Liver (tissue), 9 donors: Measurements from ENCODE around the gene PDRG1. TPM values are rescaled to one million over a fixed set of nuclear protein-coding genes. Genes with fewer than 3 reads are reported as not detected.
A peak's percentile ranks its signal among the peaks of the same experiment; 100 is the strongest.

Experiments
- DNase-seq: peaks from one replicate; pipeline ENCODE4 v3.0.0-alpha.2; 2017; ENCODE audit warnings: low spot score
- H3K27ac ChIP-seq, 2 donors: one replicate each; pipeline ENCODE4 v1.7.0; 2013; ENCODE audit warnings: inconsistent platforms in 2 of 2, low read length in 2 of 2, control low read depth in 1 of 2, low read depth in 1 of 2, mild to moderate bottlenecking in 1 of 2
- H3K27me3 ChIP-seq, 4 donors: one replicate each; pipeline versions ENCODE4 v1.6.1 to v1.7.0; 2013; ENCODE audit warnings: low read length in 3 of 4, inconsistent platforms in 1 of 4, mild to moderate bottlenecking in 1 of 4, moderate library complexity in 1 of 4; ENCODE audit not compliant: control insufficient read depth in 4 of 4, insufficient read depth in 4 of 4
- H3K36me3 ChIP-seq, 4 donors: one replicate each; pipeline versions ENCODE4 v1.6.1 to v1.7.0; 2013; ENCODE audit warnings: low read length in 3 of 4, mild to moderate bottlenecking in 3 of 4, low read depth in 1 of 4, moderate library complexity in 1 of 4; ENCODE audit not compliant: control insufficient read depth in 4 of 4, insufficient read depth in 3 of 4
- H3K4me1 ChIP-seq, 4 donors: one replicate each; pipeline versions ENCODE4 v1.6.1 to v1.7.0; 2013; ENCODE audit warnings: low read length in 3 of 4, mild to moderate bottlenecking in 3 of 4, moderate library complexity in 1 of 4; ENCODE audit not compliant: control insufficient read depth in 4 of 4, insufficient read depth in 4 of 4
- H3K4me3 ChIP-seq, 3 donors: one replicate each; pipeline versions ENCODE4 v1.6.1 to v1.7.0; 2013; ENCODE audit warnings: low read length in 3 of 3, control low read depth in 1 of 3, low read depth in 1 of 3, mild to moderate bottlenecking in 1 of 3
- H3K9ac ChIP-seq, 2 donors: one replicate each; pipeline ENCODE4 v1.7.0; 2013; ENCODE audit warnings: low read length in 2 of 2, mild to moderate bottlenecking in 2 of 2, moderate library complexity in 2 of 2, control low read depth in 1 of 2, low read depth in 1 of 2
- H3K9me3 ChIP-seq, 4 donors: one replicate each; pipeline versions ENCODE4 v1.6.1 to v1.7.0; 2013; ENCODE audit warnings: low read length in 3 of 4; ENCODE audit not compliant: control insufficient read depth in 4 of 4
- ATF3 ChIP-seq: IDR thresholded peaks from 2 replicates; pipeline ENCODE4 v1.6.1; 2016; ENCODE audit warnings: antibody characterized with exemption
- CTCF ChIP-seq: fragments of 150-350 bp; IDR thresholded peaks from 2 replicates; pipeline ENCODE4 v1.5.1; 2017; ENCODE audit warnings: improper control_type of control experiment, low read depth, low read length; ENCODE audit not compliant: missing input control
- EGR1 ChIP-seq, 2 donors: IDR thresholded peaks; 2 replicates each; pipeline ENCODE4 v1.6.1; 2016 to 2018; ENCODE audit warnings: antibody characterized with exemption in 2 of 2, low read depth in 2 of 2
- FOXA1 ChIP-seq: IDR thresholded peaks from 2 replicates; pipeline ENCODE4 v1.6.1; 2016; ENCODE audit warnings: antibody characterized with exemption
- FOXA2 ChIP-seq: IDR thresholded peaks from 2 replicates; pipeline ENCODE4 v1.6.1; 2016; ENCODE audit warnings: antibody characterized with exemption
- GABPA ChIP-seq, 2 donors: IDR thresholded peaks in 1 of 2; conservative IDR thresholded peaks in 1 of 2; 2 replicates each; pipeline ENCODE4 v1.6.1; 2016; ENCODE audit warnings: antibody characterized with exemption in 2 of 2, mild to moderate bottlenecking in 1 of 2, moderate library complexity in 1 of 2
- HNF4A ChIP-seq, 2 donors: conservative IDR thresholded peaks; 2 replicates each; pipeline ENCODE4 v1.6.1; 2016; ENCODE audit warnings: antibody characterized with exemption in 2 of 2, mild to moderate bottlenecking in 2 of 2
- HNF4G ChIP-seq: IDR thresholded peaks from 2 replicates; pipeline ENCODE4 v1.6.1; 2016; ENCODE audit warnings: antibody characterized with exemption
- JUND ChIP-seq, 2 donors: IDR thresholded peaks; 2 replicates each; pipeline ENCODE4 v1.6.1; 2016; ENCODE audit warnings: antibody characterized with exemption in 2 of 2
- MAX ChIP-seq: IDR thresholded peaks from 2 replicates; pipeline ENCODE4 v1.6.1; 2016; ENCODE audit warnings: antibody characterized with exemption
- NR2F2 ChIP-seq: IDR thresholded peaks from 2 replicates; pipeline ENCODE4 v1.6.1; 2016; ENCODE audit warnings: antibody characterized with exemption
- RAD21 ChIP-seq, 2 donors: IDR thresholded peaks; 2 replicates each; pipeline ENCODE4 v1.6.1; 2016; ENCODE audit warnings: antibody characterized with exemption in 2 of 2, mild to moderate bottlenecking in 2 of 2
- REST ChIP-seq: IDR thresholded peaks from 2 replicates; pipeline ENCODE4 v1.6.1; 2016; ENCODE audit warnings: antibody characterized with exemption, mild to moderate bottlenecking
- RXRA ChIP-seq, 2 donors: IDR thresholded peaks; 2 replicates each; pipeline ENCODE4 v1.6.1; 2017 to 2018; ENCODE audit warnings: antibody characterized with exemption in 2 of 2, mild to moderate bottlenecking in 1 of 2
- SP1 ChIP-seq: IDR thresholded peaks from 2 replicates; pipeline ENCODE4 v1.6.1; 2018; ENCODE audit warnings: antibody characterized with exemption, mild to moderate bottlenecking
- TAF1 ChIP-seq: conservative IDR thresholded peaks from 2 replicates; pipeline ENCODE4 v1.6.1; 2016; ENCODE audit warnings: antibody characterized with exemption, mild to moderate bottlenecking
- YY1 ChIP-seq: IDR thresholded peaks from 2 replicates; pipeline ENCODE4 v1.6.1; 2016; ENCODE audit warnings: antibody characterized with exemption, mild to moderate bottlenecking
- ZBTB33 ChIP-seq: IDR thresholded peaks from 2 replicates; pipeline ENCODE4 v1.6.1; 2016; ENCODE audit warnings: antibody characterized with exemption
- WGBS: extraction: QIAGEN DNeasy Blood & Tissue Kit; methylation state at CpG from one replicate; pipeline ENCODE4 v1.1.7; 2013; 5-methylcytosine and 5-hydroxymethylcytosine counted together
- polyA plus RNA-seq, 2 donors: library from polyadenylated mRNA; stranded (reverse) in 1 of 2; unstranded in 1 of 2; fragments of 200-250 nt in 1 of 2; fragments of >200 nt in 1 of 2; fragmentation: Nextera tagmentation in 1 of 2; extraction: Ambion mirVana in 1 of 2; gene quantifications; one replicate each; pipeline versions ENCODE4 v1.2.1 to v1.2.3, GENCODE V29; 2013 to 2015
- total RNA-seq, 2 donors: library from RNA; depleted of rRNA; stranded (reverse); fragments of >200 nt; gene quantifications; one replicate each; pipeline ENCODE4 v1.2.3, GENCODE V29; 2014
- donor health status: healthy.
- donor health status: healthy.
- donor health status: healthy.
- donor health status: healthy.
- donor health status: healthy.

The PDRG1 gene
- total and polyA plus RNA-seq, 4 donors = 2.2 to 8.0 (median 3.6) TPM

- H3K4me1 ChIP-seq = peaks cover 0 to 4% (median 0%) of the 10 kb centered on the region in 4 donors
- TF ChIP-seq REST (peak; percentile 21), YY1 (no peak)
- no peak for DNase-seq
- no peak overlapping the region for H3K9ac ChIP-seq
- H3K9me3 ChIP-seq = no peaks in the 10 kb centered on the region
- peaks cover 3 to 9% (median 6%) of the 10 kb centered on the region in 4 donors for H3K27me3 ChIP-seq
- no peak overlapping the region for H3K4me3 ChIP-seq
- 10% methylated on average over 5 of the region's 5 CpGs for WGBS
- no peaks in the 10 kb centered on the region for H3K36me3 ChIP-seq
- H3K27ac ChIP-seq = no peak overlapping the region
Observed at GRCh38 chr20:31966991-31967655, 15.3 kb upstream of the PDRG1 start.

- H3K4me3 ChIP-seq = no peak overlapping the region
- peaks cover 3 to 12% (median 5%) of the 10 kb centered on the region in 4 donors for H3K27me3 ChIP-seq
- H3K27ac ChIP-seq = no peak overlapping the region
- no peaks in the 10 kb centered on the region for H3K36me3 ChIP-seq
- peaks cover 0 to 4% (median 0%) of the 10 kb centered on the region in 4 donors for H3K4me1 ChIP-seq
- 58% methylated on average over 6 of the region's 6 CpGs for WGBS
- H3K9ac ChIP-seq = no peak overlapping the region
- TF ChIP-seq SP1 (no peak), TAF1 (no peak), JUND (IDR thresholded peaks at IDR 0.05) (no peak), RXRA (IDR thresholded peaks at IDR 0.05) (no peak), FOXA2 (no peak), ZBTB33 (no peak), YY1 (no peak), MAX (no peak), GABPA (IDR thresholded peaks at IDR 0.05 in 1 of 2, conservative IDR thresholded peaks at IDR 0.05 in 1 of 2) (no peak), FOXA1 (no peak), REST (no peak), CTCF (no peak), RAD21 (IDR thresholded peaks at IDR 0.05) (no peak), HNF4A (conservative IDR thresholded peaks at IDR 0.05) (no peak), ATF3 (no peak), NR2F2 (no peak), HNF4G (no peak), EGR1 (IDR thresholded peaks at IDR 0.05; ENCODE audit: low read depth in 2 of 2) (no peak)
- DNase-seq = no peak
- no peaks in the 10 kb centered on the region for H3K9me3 ChIP-seq
Observed at GRCh38 chr20:31963889-31964288, 12.0 kb upstream of the PDRG1 start.
